ENCODE results near the gene LARP4B.

GRCh38 chr10:938941-939678, 7.6 kb upstream of the LARP4B start:
- no peak for TF ChIP-seq CTCF (optimal IDR thresholded peaks at IDR 0.05 in 1 of 3, IDR thresholded peaks at IDR 0.05 in 1 of 3, conservative IDR thresholded peaks at IDR 0.05 in 1 of 3; ENCODE audit: extremely low read depth in 1 of 3, insufficient read depth in 2 of 3, low read length in 3 of 3)
- no peak for TF ChIP-seq EZH2 (IDR thresholded peaks at IDR 0.05; ENCODE audit: low read length)
